HepG2 (cell line): Measurements from ENCODE around the gene ZNF644. TPM values are rescaled to one million over a fixed set of nuclear protein-coding genes. Genes with fewer than 3 reads are reported as not detected.

Experiments used
- AFF4 ChIP-seq: sonication (generic); formaldehyde crosslinking; IDR thresholded peaks from 2 replicates; pipeline ENCODE4 v1.4.0; 2020; ENCODE audit warnings: missing genetic modification reagents
- CENPBD1 ChIP-seq: sonication (generic); formaldehyde crosslinking; IDR thresholded peaks from 2 replicates; pipeline ENCODE4 v1.8.0; 2022; ENCODE audit warnings: missing genetic modification reagents, low read depth, mild to moderate bottlenecking, borderline replicate concordance
- FOXA3 ChIP-seq: IDR thresholded peaks from 2 replicates; pipeline ENCODE4 v1.6.1; 2016; ENCODE audit warnings: missing genetic modification reagents, missing compliant biosample characterization
- GABPB1 ChIP-seq: IDR thresholded peaks from 2 replicates; pipeline ENCODE4 v1.6.1; 2016; ENCODE audit warnings: mild to moderate bottlenecking, missing genetic modification reagents, moderate library complexity, missing compliant biosample characterization
- HNRNPL ChIP-seq: fragments of 200-400 bp; formaldehyde crosslinking; IDR thresholded peaks from 2 replicates; pipeline ENCODE4 v1.6.1; 2017; ENCODE audit warnings: mild to moderate bottlenecking, low read depth, low read length
- KDM1A ChIP-seq: IDR thresholded peaks from 2 replicates; pipeline ENCODE4 v1.6.1; 2016; ENCODE audit warnings: missing compliant biosample characterization
- MAFF ChIP-seq: IDR thresholded peaks from 2 replicates; pipeline ENCODE4 v1.6.1; 2011; ENCODE audit warnings: low read depth, low read length, improper control_type of control experiment
- NKX3-1 ChIP-seq: sonication (generic); formaldehyde crosslinking; IDR thresholded peaks from 2 replicates; pipeline ENCODE4 v1.5.0; 2020; ENCODE audit warnings: missing genetic modification reagents
- PLSCR1 ChIP-seq: sonication (generic); formaldehyde crosslinking; IDR thresholded peaks from 2 replicates; pipeline ENCODE4 v1.5.0; 2020; ENCODE audit warnings: missing genetic modification reagents, mild to moderate bottlenecking, borderline replicate concordance
- RARA ChIP-seq: IDR thresholded peaks from 2 replicates; pipeline ENCODE4 v1.6.1; 2016; ENCODE audit warnings: missing genetic modification reagents, missing compliant biosample characterization
- SMARCC2 ChIP-seq: fragments of 450-650 bp; IDR thresholded peaks from 2 replicates; pipeline ENCODE4 v1.6.1; 2017; ENCODE audit warnings: antibody characterized with exemption, mild to moderate bottlenecking
- SRSF1 ChIP-seq: fragments of 200-400 bp; formaldehyde crosslinking; optimal IDR thresholded peaks from 2 replicates; pipeline ENCODE3; 2017; ENCODE audit warnings: mild to moderate bottlenecking, low read depth, low read length, moderate library complexity
- TMF1 ChIP-seq: sonication (generic); formaldehyde crosslinking; IDR thresholded peaks from 2 replicates; pipeline ENCODE4 v1.8.1; 2022; ENCODE audit warnings: low read depth, missing genetic modification reagents
- ZBTB1 ChIP-seq: sonication (generic); formaldehyde crosslinking; IDR thresholded peaks from 2 replicates; pipeline ENCODE4 v1.4.0; 2020; ENCODE audit warnings: missing genetic modification reagents, borderline replicate concordance
- ZNF484 ChIP-seq: sonication (generic); formaldehyde crosslinking; IDR thresholded peaks from 2 replicates; pipeline ENCODE4 v1.5.1; 2020; ENCODE audit warnings: mild to moderate bottlenecking, low read depth, missing genetic modification reagents, borderline replicate concordance
- polyA plus RNA-seq, 8 experiments: library from polyadenylated mRNA; depleted of rRNA in 3 of 8; stranded (reverse) in 7 of 8; unstranded in 1 of 8; fragments of >200 nt; fragmentation: Illumina TruSeq in 4 of 8; extraction: Trizol in 4 of 8; gene quantifications; 2 replicates each; pipeline versions ENCODE4 v1.2.1 to v1.2.3, GENCODE V29; 2011 to 2016; ENCODE audit warnings: low read depth in 4 of 8, missing spikeins in 1 of 8, mixed read lengths in 1 of 8; ENCODE audit not compliant: insufficient read depth in 1 of 8
- total RNA-seq, 5 experiments: library from RNA; depleted of rRNA; stranded (reverse); fragments of >200 nt; fragmentation: Illumina TruSeq; extraction: Trizol; gene quantifications; 2 replicates each; pipeline ENCODE4 v1.2.3, GENCODE V29; 2016; ENCODE audit warnings: low read depth in 1 of 5
- TF ChIP-seq, protein P1 (sequence below): sonication (generic); formaldehyde crosslinking; IDR thresholded peaks from 2 replicates; pipeline ENCODE4 v1.9.0; 2021; ENCODE audit warnings: missing genetic modification reagents, borderline replicate concordance
- TF ChIP-seq, protein P2 (sequence below): sonication (generic); formaldehyde crosslinking; IDR thresholded peaks from 2 replicates; pipeline ENCODE4 v1.4.0; 2020; ENCODE audit warnings: missing genetic modification reagents, borderline replicate concordance
- TF ChIP-seq, protein P3 (sequence below), 2 experiments: sonication (generic) in 1 of 2; formaldehyde crosslinking in 1 of 2; IDR thresholded peaks; 2 replicates each; pipeline versions ENCODE4 v1.4.0 to v1.6.1; 2018 to 2020; ENCODE audit warnings: missing genetic modification reagents in 2 of 2, borderline replicate concordance in 1 of 2, low read depth in 1 of 2, mild to moderate bottlenecking in 1 of 2, missing biosample characterization in 1 of 2
- TF ChIP-seq, protein P4 (sequence below), 2 experiments: fragments of 450-650 bp in 1 of 2; sonication (generic) in 1 of 2; formaldehyde crosslinking; IDR thresholded peaks; 2 replicates each; pipeline versions ENCODE4 v1.5.0 to v1.8.0; 2020 to 2022; ENCODE audit warnings: mild to moderate bottlenecking in 1 of 2, missing genetic modification reagents in 1 of 2

Gene ZNF644
- total and polyA plus RNA-seq, 2 of the 13 experiments (the other 11 are each of a cell fraction or from before 2014, with no cell fraction given), result 17.7 to 51.7 TPM

- TF ChIP-seq, protein P1, sequence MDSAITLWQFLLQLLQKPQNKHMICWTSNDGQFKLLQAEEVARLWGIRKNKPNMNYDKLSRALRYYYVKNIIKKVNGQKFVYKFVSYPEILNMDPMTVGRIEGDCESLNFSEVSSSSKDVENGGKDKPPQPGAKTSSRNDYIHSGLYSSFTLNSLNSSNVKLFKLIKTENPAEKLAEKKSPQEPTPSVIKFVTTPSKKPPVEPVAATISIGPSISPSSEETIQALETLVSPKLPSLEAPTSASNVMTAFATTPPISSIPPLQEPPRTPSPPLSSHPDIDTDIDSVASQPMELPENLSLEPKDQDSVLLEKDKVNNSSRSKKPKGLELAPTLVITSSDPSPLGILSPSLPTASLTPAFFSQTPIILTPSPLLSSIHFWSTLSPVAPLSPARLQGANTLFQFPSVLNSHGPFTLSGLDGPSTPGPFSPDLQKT, result no peak
- TF ChIP-seq AFF4 (CRISPR knock-in tag) (no peak), PLSCR1 (CRISPR knock-in tag) (no peak), NKX3-1 (CRISPR knock-in tag) (no peak), SRSF1 (no peak), ZNF484 (CRISPR knock-in tag) (no peak), ZBTB1 (CRISPR knock-in tag) (no peak), MAFF (no peak), GABPB1 (CRISPR knock-in tag) (no peak), HNRNPL (no peak), RARA (CRISPR knock-in tag) (peak; percentile 71), CENPBD1 (CRISPR knock-in tag) (no peak), FOXA3 (CRISPR knock-in tag) (peak; percentile 81), SMARCC2 (no peak), KDM1A (CRISPR knock-in tag) (peak; percentile 45; the same call in 1 of the 2 replicates), TMF1 (CRISPR knock-in tag) (no peak)
- TF ChIP-seq, protein P2, sequence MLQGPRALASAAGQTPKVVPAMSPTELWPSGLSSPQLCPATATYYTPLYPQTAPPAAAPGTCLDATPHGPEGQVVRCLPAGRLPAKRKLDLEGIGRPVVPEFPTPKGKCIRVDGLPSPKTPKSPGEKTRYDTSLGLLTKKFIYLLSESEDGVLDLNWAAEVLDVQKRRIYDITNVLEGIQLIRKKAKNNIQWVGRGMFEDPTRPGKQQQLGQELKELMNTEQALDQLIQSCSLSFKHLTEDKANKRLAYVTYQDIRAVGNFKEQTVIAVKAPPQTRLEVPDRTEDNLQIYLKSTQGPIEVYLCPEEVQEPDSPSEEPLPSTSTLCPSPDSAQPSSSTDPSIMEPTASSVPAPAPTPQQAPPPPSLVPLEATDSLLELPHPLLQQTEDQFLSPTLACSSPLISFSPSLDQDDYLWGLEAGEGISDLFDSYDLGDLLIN, result no peak
- TF ChIP-seq, protein P3, sequence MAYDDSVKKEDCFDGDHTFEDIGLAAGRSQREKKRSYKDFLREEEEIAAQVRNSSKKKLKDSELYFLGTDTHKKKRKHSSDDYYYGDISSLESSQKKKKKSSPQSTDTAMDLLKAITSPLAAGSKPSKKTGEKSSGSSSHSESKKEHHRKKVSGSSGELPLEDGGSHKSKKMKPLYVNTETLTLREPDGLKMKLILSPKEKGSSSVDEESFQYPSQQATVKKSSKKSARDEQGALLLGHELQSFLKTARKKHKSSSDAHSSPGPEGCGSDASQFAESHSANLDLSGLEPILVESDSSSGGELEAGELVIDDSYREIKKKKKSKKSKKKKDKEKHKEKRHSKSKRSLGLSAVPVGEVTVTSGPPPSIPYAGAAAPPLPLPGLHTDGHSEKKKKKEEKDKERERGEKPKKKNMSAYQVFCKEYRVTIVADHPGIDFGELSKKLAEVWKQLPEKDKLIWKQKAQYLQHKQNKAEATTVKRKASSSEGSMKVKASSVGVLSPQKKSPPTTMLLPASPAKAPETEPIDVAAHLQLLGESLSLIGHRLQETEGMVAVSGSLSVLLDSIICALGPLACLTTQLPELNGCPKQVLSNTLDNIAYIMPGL (CRISPR knock-in tag; IDR thresholded peaks at IDR 0.05; ENCODE audit: borderline replicate concordance in 1 of 2, low read depth in 1 of 2), result no peak
- TF ChIP-seq, protein P4, sequence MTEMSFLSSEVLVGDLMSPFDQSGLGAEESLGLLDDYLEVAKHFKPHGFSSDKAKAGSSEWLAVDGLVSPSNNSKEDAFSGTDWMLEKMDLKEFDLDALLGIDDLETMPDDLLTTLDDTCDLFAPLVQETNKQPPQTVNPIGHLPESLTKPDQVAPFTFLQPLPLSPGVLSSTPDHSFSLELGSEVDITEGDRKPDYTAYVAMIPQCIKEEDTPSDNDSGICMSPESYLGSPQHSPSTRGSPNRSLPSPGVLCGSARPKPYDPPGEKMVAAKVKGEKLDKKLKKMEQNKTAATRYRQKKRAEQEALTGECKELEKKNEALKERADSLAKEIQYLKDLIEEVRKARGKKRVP (CRISPR knock-in tag; IDR thresholded peaks at IDR 0.05), result peak in 1 of 2 experiments; percentile 86; a peak in 2 of 4 replicates
Observed at GRCh38 chr1:91026320-91026719, 4.5 kb upstream of the ZNF644 start (continued).
